GM20000 (cell line): ENCODE data around the gene ADH4.
"Not testable (repeated sequence)": the region's sequence is repeated elsewhere in the genome, so short reads cannot be mapped to it uniquely, and the experiment has no call there.

ENCODE experiments used
- DNase-seq: peaks from one replicate; pipeline ENCODE4 v3.0.0; 2012; ENCODE audit warnings: low spot score
- TF ChIP-seq, protein P1 (sequence below): IDR thresholded peaks from 2 replicates; pipeline ENCODE4 v1.5.1; 2012; ENCODE audit warnings: mild to moderate bottlenecking, control low read depth; ENCODE audit errors: extremely low read depth, missing control alignments

ADH4 gene

DNA sequence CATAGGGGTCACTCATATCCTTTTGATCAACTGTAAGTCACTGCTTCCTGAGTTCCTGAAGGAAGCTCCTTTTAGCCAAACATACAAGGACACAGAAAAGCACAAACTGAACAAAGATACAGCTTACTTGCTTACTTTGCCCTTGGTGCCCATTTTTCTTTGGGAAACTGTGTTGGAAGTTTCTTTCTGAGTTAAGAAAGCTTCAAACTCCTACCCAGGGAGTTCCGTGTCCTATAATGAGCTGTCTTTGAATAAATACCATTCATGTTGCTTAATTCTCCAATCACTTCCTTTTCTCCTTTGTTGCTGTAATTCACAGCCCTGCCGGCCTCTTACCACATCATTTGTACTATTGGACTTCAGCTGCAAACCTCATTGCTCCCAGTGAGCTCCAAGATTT is at the start of gene ADH4:
TSS of gene ADH4 (minus strand) at position 228 of the 400 bp plus-strand sequence. CDS start at position 153, 75 bp downstream.
- no peak for DNase-seq
- TF ChIP-seq, protein P1, sequence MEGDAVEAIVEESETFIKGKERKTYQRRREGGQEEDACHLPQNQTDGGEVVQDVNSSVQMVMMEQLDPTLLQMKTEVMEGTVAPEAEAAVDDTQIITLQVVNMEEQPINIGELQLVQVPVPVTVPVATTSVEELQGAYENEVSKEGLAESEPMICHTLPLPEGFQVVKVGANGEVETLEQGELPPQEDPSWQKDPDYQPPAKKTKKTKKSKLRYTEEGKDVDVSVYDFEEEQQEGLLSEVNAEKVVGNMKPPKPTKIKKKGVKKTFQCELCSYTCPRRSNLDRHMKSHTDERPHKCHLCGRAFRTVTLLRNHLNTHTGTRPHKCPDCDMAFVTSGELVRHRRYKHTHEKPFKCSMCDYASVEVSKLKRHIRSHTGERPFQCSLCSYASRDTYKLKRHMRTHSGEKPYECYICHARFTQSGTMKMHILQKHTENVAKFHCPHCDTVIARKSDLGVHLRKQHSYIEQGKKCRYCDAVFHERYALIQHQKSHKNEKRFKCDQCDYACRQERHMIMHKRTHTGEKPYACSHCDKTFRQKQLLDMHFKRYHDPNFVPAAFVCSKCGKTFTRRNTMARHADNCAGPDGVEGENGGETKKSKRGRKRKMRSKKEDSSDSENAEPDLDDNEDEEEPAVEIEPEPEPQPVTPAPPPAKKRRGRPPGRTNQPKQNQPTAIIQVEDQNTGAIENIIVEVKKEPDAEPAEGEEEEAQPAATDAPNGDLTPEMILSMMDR = no peak

DNA sequence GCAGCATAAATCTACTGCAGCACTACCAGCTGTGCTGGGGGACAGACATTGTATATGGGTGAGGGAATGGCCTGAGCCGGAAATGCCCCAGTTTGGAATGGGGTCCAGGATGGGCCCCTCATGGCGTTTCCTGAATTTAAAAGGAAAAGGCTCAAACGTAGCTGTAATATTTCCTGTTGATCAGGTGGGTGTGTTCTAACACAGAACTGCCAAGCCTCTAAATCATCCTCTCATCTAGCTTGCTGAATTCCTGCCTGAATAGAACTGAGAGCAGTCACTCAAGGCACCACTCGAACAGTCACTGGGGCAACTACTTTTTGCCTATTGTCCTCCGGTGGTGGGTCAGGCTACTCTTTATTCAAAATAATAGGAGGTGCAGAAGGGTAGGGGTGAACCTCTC is 46.2 kb upstream of the ADH4 start:
- DNase-seq = no peak
- TF ChIP-seq, protein P1 = no peak

DNA sequence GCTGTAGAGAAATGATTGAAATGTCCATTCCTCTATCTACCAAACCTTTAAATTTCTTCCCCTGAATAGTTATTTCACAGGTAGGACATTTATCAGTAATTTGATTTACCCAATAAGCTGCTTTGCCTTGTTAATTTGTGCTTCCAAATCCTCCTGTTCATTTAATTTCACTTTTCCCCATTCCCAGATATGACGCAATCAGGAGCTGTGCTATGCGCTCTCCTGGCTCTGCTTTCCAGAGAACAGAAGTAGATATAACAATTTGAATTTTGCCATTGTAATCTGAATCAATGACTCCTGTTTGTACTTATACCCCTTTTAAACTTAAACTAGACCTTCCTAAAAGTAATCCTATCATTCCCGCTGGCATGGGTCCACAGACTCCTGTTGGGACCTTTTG is 45.8 kb upstream of the ADH4 start:
- not testable (repeated sequence) for DNase-seq

DNA sequence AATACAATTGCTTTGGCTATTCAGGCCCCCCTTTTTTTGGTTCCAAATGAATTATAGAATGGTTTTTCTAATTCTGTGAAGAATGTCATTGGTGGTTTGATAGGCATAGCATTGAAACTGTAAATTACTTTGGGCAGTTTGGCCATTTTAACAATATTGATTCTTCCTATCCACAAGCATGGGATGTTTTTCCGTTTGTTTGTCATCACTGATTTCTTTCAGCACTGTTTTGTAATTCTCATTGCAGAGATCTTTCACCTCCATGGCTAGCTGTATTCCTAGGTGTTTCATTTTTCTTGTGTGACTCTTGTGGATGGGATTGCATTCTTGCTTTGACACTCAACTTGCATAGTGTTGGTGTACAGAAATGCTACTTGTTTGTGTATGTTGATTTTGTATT is 41.9 kb upstream of the ADH4 start:
- TF ChIP-seq, protein P1 = no peak
- DNase-seq = no peak

DNA sequence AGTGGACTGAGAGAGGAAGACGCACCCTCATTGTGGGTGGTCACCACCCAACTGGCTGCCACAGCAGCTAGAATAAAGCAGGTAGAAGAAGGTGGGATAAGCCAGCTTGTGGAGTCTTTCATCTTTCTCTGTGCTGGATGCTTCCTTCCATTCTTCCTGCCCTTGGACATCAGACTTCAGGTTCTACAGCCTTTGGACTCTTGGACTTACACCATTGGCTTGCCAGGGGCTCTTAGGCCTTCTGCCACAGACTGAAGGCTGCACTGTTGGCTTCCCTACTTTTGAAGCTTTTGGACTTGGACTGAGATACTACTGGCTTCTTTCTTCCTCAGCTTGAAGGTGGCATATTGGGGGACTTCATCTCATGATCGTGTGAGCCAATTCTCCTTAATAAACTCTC is 41.5 kb upstream of the ADH4 start:
- TF ChIP-seq, protein P1 = no peak
- no peak for DNase-seq

DNA sequence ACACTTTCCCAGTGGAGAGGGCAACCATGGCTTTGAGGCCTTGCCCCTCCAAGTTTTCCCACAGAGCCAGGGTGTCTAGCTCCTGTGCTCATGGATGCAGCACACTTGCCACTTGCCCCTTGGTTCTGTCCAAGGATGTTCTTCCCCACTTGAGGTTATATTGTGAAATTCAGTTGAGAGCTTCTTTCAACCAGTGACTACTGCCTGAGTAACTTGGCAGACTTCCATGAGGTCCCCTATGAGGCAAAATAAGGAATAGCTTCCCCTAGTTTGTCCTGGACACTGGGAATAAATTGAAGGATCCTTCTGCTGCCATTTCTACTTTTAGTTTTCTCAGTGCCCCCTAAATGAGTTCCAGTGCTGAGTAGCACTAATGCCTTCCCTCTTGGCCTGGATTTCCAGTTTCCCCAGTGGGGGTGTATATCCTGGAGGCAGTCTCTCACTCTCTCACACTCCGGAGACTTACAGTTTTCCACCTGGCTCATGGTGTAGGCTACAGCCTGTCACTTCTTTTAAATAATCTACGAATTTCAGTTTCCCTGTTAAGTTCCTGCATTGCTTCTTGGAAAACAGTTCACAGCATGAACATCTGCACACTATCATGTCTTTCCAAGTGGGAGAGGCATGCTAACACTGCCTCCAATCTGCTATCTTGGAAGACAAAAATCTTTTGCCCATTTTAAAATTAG is 36.4 kb upstream of the ADH4 start:
- TF ChIP-seq, protein P1 = no peak
- no peak for DNase-seq

DNA sequence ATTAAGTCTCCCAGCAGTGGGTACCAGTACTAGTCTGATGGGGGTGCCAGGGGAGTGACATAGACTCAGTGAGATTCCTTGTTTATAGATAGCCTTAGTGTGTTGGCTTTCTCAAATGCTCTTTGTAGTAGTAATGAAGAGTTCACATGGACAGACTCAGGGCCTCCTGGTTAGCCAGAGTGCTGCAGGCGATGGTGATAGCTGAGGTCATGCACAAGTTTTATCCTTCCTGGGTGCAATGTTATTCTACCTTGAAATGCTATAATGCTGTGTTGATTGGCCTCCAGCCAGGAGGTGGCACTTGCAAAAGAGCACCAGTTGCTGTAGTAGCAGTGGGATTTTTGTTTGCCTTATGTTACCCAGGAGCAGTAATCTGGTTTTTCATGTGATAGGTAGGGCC is 35.5 kb upstream of the ADH4 start:
- DNase-seq = no peak
- TF ChIP-seq, protein P1 = no peak

DNA sequence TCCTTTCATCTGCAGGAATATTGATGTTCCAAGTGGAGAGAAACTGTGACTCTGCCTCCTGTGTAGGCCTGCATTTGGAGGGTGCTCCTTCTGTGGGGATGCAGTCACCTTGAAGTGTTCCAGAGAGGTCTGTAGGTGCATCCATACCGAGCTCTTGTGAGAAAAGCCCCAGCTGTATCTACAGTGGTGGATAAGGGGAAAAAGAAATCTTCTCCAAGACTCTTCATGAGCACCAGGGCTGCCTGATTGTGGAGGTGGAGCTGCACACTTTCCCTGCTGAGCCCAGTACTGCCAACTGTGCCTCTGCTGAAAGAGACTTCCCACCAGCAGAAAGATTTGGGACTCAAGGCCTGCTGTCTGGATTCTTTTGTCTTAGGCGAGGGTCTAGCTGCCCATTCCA is 35.1 kb upstream of the ADH4 start:
- DNase-seq = no peak
- TF ChIP-seq, protein P1 = no peak
